Kidney (tissue), 14 donors: ENCODE measurements around the gene GPR26. TPM values are rescaled to one million over a fixed set of nuclear protein-coding genes. Genes with fewer than 3 reads are reported as not detected.

Source experiments
- DNase-seq, 5 donors: peaks; one replicate each; pipeline ENCODE4 v3.0.0-alpha.2; 2013 to 2020
- FAIRE-seq: peaks from 2 replicates; lab custom pipeline; 2012; peaks lifted over from hg19 to GRCh38; lab: Jason Lieb, UNC
- H3K27ac ChIP-seq, 2 donors: one replicate each; pipeline ENCODE4 v1.7.0; 2013; ENCODE audit warnings: low read depth in 2 of 2, low read length in 2 of 2, inconsistent platforms in 1 of 2
- H3K27me3 ChIP-seq: one replicate; pipeline ENCODE4 v1.7.1; 2013; ENCODE audit warnings: low read length, inconsistent platforms; ENCODE audit not compliant: control insufficient read depth, insufficient read depth
- H3K36me3 ChIP-seq, 3 donors: one replicate each; pipeline versions ENCODE4 v1.7.0 to v1.7.1; 2013; ENCODE audit warnings: low read length in 3 of 3, control low read depth in 1 of 3, inconsistent platforms in 1 of 3; ENCODE audit not compliant: insufficient read depth in 3 of 3, control insufficient read depth in 2 of 3
- H3K4me1 ChIP-seq, 3 donors: one replicate each; pipeline versions ENCODE4 v1.7.0 to v1.7.1; 2013; ENCODE audit warnings: low read length in 3 of 3, inconsistent platforms in 1 of 3, low read depth in 1 of 3; ENCODE audit not compliant: control insufficient read depth in 2 of 3, insufficient read depth in 2 of 3
- H3K4me3 ChIP-seq, 3 donors: one replicate each; pipeline versions ENCODE4 v1.7.0 to v1.8.1; 2013; ENCODE audit warnings: low read length in 3 of 3, control low read depth in 1 of 3, inconsistent platforms in 1 of 3
- H3K9ac ChIP-seq, 3 donors: one replicate each; pipeline versions ENCODE4 v1.7.0 to v1.7.1; 2013; ENCODE audit warnings: low read length in 3 of 3, control low read depth in 1 of 3, inconsistent platforms in 1 of 3
- H3K9me3 ChIP-seq, 3 donors: one replicate each; pipeline versions ENCODE4 v1.7.0 to v1.7.1; 2013; ENCODE audit warnings: low read length in 3 of 3, control low read depth in 1 of 3, inconsistent platforms in 1 of 3; ENCODE audit not compliant: control insufficient read depth in 2 of 3, insufficient read depth in 1 of 3
- CTCF ChIP-seq: IDR thresholded peaks from 3 replicates; pipeline ENCODE4 v1.5.1; 2012; ENCODE audit warnings: mild to moderate bottlenecking, moderate library complexity, borderline replicate concordance; ENCODE audit not compliant: insufficient read depth; ENCODE audit errors: extremely low read depth
- intact Hi-C: fragments of 100-400 bp; cut with DNase I; formaldehyde crosslinking; loops from one replicate; pipeline ENCODE4 v1.11.1; 2022
- polyA plus RNA-seq: library from polyadenylated mRNA; stranded (reverse); fragments of 350-450 nt; fragmentation: Illumina TruSeq; extraction: RNeasy Lipid Tissue Mini Kit (QIAGEN cat#74804); gene quantifications from one replicate; pipeline ENCODE4 v1.2.3, GENCODE V29; 2014; ENCODE audit warnings: low read depth, low replicate concordance; ENCODE audit not compliant: insufficient read depth
- total RNA-seq: library from RNA; stranded (reverse); fragmentation: NEBNext Ultra II Directional; extraction: Animal tissue kit (Norgen Biotek cat#: 25700); gene quantifications from one replicate; pipeline ENCODE4 v1.2.1, GENCODE V29; 2021
- donor health status: control.
- donor health status: control.
- donor health status: control.
- donor health status: control.
- donor health status: control.
- donor health status: DM: yes; HTN: yes; CAD: no.
- donor health status: Normal renal cell carcinoma (clear cell type).

Gene GPR26
- total and polyA plus RNA-seq, 2 donors from 2014 or later: not detected

DNA sequence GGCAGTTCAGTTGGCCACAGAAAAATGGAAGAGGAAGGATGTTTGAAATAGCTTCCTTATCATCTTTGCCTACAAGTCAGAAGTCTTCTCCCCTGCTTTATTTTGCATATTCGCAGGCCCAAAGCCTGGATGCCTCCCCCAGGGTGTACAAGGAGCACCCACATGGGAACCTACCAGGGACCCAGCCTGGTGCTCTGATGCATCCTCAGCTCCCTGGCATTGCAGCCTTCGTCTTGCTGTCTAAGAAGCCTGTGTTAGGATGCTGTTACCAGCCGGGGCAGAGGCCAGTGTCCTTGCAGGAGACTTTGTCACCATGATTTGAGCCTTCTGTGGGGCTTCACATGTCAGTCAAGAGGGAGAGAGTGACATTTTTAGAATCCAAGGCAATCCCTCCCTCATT lies 27.0 kb upstream of the GPR26 start:
- Histone ChIP-seq H3K4me1 (no peaks in the 10 kb centered on the region), H3K9ac (no peak overlapping the region), H3K27ac (no peak overlapping the region), H3K9me3 (no peaks in the 10 kb centered on the region), H3K36me3 (no peaks in the 10 kb centered on the region), H3K4me3 (no peak overlapping the region), H3K27me3 (no peaks in the 10 kb centered on the region)
- no peak for TF ChIP-seq CTCF
- FAIRE-seq (no peak), DNase-seq (no peak)
- intact Hi-C loops: no loop called here

GRCh38 chr10:123640016-123640535 lies 26.1 kb upstream of the GPR26 start:
- FAIRE-seq (no peak), DNase-seq (no peak)
- H3K27me3 ChIP-seq: no peaks in the 10 kb centered on the region
- H3K36me3 ChIP-seq: no peaks in the 10 kb centered on the region
- H3K9me3 ChIP-seq: no peaks in the 10 kb centered on the region
- no peak overlapping the region for H3K27ac ChIP-seq
- TF ChIP-seq CTCF: no peak
- H3K4me3 ChIP-seq: no peak overlapping the region
- intact Hi-C loops: no loop called here
- H3K4me1 ChIP-seq: no peaks in the 10 kb centered on the region
- no peak overlapping the region for H3K9ac ChIP-seq

DNA sequence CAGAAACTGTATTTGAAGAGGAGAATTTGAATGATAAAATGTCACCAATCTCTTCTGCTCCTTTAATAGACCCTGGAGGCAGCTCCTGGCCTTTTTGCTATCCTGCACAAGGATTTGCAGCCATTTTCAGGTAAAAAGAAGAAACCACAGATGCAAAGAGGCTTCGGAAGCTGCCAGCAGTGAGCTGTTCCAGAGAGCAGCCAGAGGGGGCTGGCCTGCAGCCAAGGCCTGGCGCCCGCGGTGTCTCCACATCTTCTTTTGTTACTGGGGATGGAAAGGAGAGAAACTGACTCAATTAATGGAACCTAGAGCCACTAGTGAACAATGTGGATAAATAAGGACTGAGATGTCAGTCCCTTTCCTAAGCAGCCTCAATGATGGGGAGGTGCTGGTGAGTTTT lies 23.9 kb upstream of the GPR26 start:
- TF ChIP-seq CTCF: no peak
- no peaks in the 10 kb centered on the region for H3K36me3 ChIP-seq
- intact Hi-C loops: no loop called here
- no peaks in the 10 kb centered on the region for H3K9me3 ChIP-seq
- no peak overlapping the region for H3K27ac ChIP-seq
- no peak overlapping the region for H3K4me3 ChIP-seq
- DNase-seq (no peak), FAIRE-seq (no peak)
- no peaks in the 10 kb centered on the region for H3K27me3 ChIP-seq
- no peaks in the 10 kb centered on the region for H3K4me1 ChIP-seq
- H3K9ac ChIP-seq: no peak overlapping the region

DNA sequence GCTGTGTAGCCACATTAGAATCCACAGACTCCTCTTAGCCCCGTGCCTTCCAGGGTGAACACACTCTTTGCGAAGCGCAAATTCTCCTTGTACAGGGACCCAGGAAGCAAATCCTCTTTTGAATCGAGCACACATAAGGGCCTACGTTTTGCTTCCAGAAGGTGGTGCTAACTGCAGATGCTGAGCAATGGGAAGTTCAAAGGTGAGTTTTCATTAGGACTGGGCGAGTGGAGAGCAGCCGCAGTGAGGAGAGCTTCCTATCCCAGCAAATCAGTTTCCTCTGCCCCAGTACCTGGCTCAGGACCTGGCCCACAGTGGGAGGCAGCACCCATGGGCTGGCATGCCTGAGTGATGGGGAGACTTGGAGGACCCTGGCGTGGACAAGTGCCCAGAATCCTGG lies 23.5 kb upstream of the GPR26 start:
- no peak overlapping the region for H3K4me3 ChIP-seq
- no peaks in the 10 kb centered on the region for H3K9me3 ChIP-seq
- H3K36me3 ChIP-seq: no peaks in the 10 kb centered on the region
- DNase-seq (no peak), FAIRE-seq (no peak)
- intact Hi-C loops: no loop called here
- H3K4me1 ChIP-seq: no peaks in the 10 kb centered on the region
- H3K9ac ChIP-seq: no peak overlapping the region
- no peak overlapping the region for H3K27ac ChIP-seq
- no peaks in the 10 kb centered on the region for H3K27me3 ChIP-seq
- TF ChIP-seq CTCF: no peak
